Brain microvascular endothelial cell (primary cell): ENCODE measurements around the gene KREMEN2.

ENCODE experiments used
- DNase-seq: peaks from one replicate; pipeline ENCODE4 v3.0.0-alpha.2; 2020
- H3K27ac ChIP-seq: fragments of 250-450 bp; sonication (Bioruptor Pico); 2 replicates; pipeline ENCODE4 v1.5.1; 2020; ENCODE audit warnings: mild to moderate bottlenecking, moderate library complexity
- H3K27me3 ChIP-seq: fragments of 250-450 bp; sonication (Bioruptor Pico); replicated peaks from 2 replicates; pipeline ENCODE4 v1.5.1; 2020; ENCODE audit warnings: mild to moderate bottlenecking
- H3K36me3 ChIP-seq: fragments of 250-450 bp; sonication (Bioruptor Pico); replicated peaks from 2 replicates; pipeline ENCODE4 v1.5.1; 2020; ENCODE audit warnings: mild to moderate bottlenecking
- H3K4me3 ChIP-seq: 2 replicates; pipeline ENCODE4 v1.5.1; 2011; ENCODE audit warnings: low read depth, mild to moderate bottlenecking, control low read depth, low read length, moderate library complexity
- CTCF ChIP-seq: IDR thresholded peaks from 2 replicates; pipeline ENCODE4 v1.5.1; 2011; ENCODE audit warnings: low read depth, mild to moderate bottlenecking, moderate library complexity, low read length, control low read depth, inconsistent platforms; ENCODE audit errors: missing control alignments
- in situ Hi-C: cut with HindIII; loops from 2 replicates; pipeline ENCODE4 v1.10.0; 2017; ENCODE audit warnings: low sequenced_read_pairs, low pct_ligation_motif_present

The KREMEN2 gene

GRCh38 chr16:3013998-3014690 is 50.1 kb downstream of the KREMEN2 start:
- TF ChIP-seq CTCF = no peak
- in situ Hi-C loops = no loop called here
- DNase-seq = no peak
- no peak overlapping the region for H3K27ac ChIP-seq
- no peak overlapping the region for H3K4me3 ChIP-seq
- H3K36me3 ChIP-seq = no peaks in the 10 kb centered on the region
- H3K27me3 ChIP-seq = peaks cover 36% of the 10 kb centered on the region

GRCh38 chr16:3014971-3015370 is 50.9 kb downstream of the KREMEN2 start:
- in situ Hi-C loops = no loop called here
- H3K27ac ChIP-seq = no peak overlapping the region
- no peak for DNase-seq
- H3K36me3 ChIP-seq = no peaks in the 10 kb centered on the region
- TF ChIP-seq CTCF = no peak
- H3K27me3 ChIP-seq = peaks cover 33% of the 10 kb centered on the region
- no peak overlapping the region for H3K4me3 ChIP-seq

- no peak for DNase-seq
- no peak for TF ChIP-seq CTCF
- no peaks in the 10 kb centered on the region for H3K36me3 ChIP-seq
- H3K27ac ChIP-seq = no peak overlapping the region
- H3K4me3 ChIP-seq = no peak overlapping the region
- peaks cover 32% of the 10 kb centered on the region for H3K27me3 ChIP-seq
- in situ Hi-C loops = no loop called here
Measured at GRCh38 chr16:3015865-3016521, 51.9 kb downstream of the KREMEN2 start.

GRCh38 chr16:3017344-3017743 is 53.3 kb downstream of the KREMEN2 start:
- Histone ChIP-seq H3K27me3 (peaks cover 20% of the 10 kb centered on the region), H3K27ac (no peak overlapping the region), H3K36me3 (peaks cover 4% of the 10 kb centered on the region), H3K4me3 (no peak overlapping the region)
- TF ChIP-seq CTCF = no peak
- in situ Hi-C loops = no loop called here
- no peak for DNase-seq
